Measurements from ENCODE around the gene NLGN1. TPM values are rescaled to one million over a fixed set of nuclear protein-coding genes. Genes with fewer than 3 reads are reported as not detected.

The NLGN1 gene
- total and polyA plus RNA-seq, 2 of the 8 experiments (the other 6 are each of a cell fraction or from before 2014, with no cell fraction given): 7.8 to 14.8 TPM

DNA sequence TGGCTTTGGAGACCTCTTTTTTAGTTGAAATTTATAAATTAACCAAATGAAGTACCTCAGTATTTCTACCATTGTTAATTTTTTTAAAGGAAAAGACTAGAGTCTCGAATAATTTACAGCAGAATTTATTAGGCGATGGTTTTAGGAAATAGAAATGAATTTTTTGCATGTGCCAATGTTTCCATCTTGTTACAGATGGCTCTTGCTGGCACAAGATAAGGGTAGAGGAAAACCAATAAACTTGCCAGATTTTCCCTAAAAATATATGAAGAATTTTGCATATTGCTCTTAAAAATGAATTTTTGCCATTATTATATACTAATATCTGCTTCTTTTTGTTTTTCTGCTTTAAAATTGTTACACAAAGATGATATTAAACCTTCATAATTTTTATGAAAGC is 380.7 kb downstream of the NLGN1 start:
- no peak for FAIRE-seq

More for the DNA sequence above, 380.7 kb downstream of the NLGN1 start:
- Histone ChIP-seq H4K8ac (ENCODE audit: extremely low read depth, insufficient read depth, low read length) (no peak overlapping the region), H3K79me1 (ENCODE audit: low read depth, low read length) (no peaks in the 10 kb centered on the region), H3K56ac (replicated peaks; ENCODE audit: insufficient read length, low read depth, low read length) (no peak overlapping the region), H3K9ac (replicated peaks in 1 of 4; ENCODE audit: extremely low read depth in 1 of 4, low read depth in 3 of 4, low read length in 3 of 4) (no peak overlapping the region), H2BK5ac (ENCODE audit: low read depth, low read length) (no peak overlapping the region), H3K79me2 (ENCODE audit: control insufficient read depth in 1 of 2, insufficient read depth in 2 of 2, low read length in 2 of 2) (no peaks in the 10 kb centered on the region), H3K23ac (ENCODE audit: insufficient read length) (no peak overlapping the region), H4K20me1 (replicated peaks in 1 of 2; ENCODE audit: control insufficient read depth in 1 of 2, insufficient read depth in 2 of 2, low read length in 2 of 2) (no peaks in the 10 kb centered on the region), H3K27me3 (replicated peaks in 1 of 4; ENCODE audit: control insufficient read depth in 3 of 4, extremely low read depth in 1 of 4, insufficient read depth in 3 of 4, low read length in 3 of 4) (no peaks in the 10 kb centered on the region), H3K4me3 (ENCODE audit: extremely low read depth in 1 of 4, insufficient read depth in 2 of 4, low read depth in 3 of 4, low read length in 4 of 4) (no peak overlapping the region), H4K91ac (replicated peaks; ENCODE audit: insufficient read length, low read length) (no peak overlapping the region), H3K36me3 (ENCODE audit: control insufficient read depth in 2 of 4, insufficient read depth in 4 of 4, low read length in 3 of 4) (no peaks in the 10 kb centered on the region), H3K27ac (ENCODE audit: low read depth, low read length) (no peak overlapping the region), H2AK5ac (ENCODE audit: low read depth, low read length) (no peak overlapping the region), H2AFZ (ENCODE audit: low read length) (no peak overlapping the region), H2BK12ac (ENCODE audit: low read depth, low read length) (no peak overlapping the region), H3K23me2 (ENCODE audit: low read depth, low read length) (no peaks in the 10 kb centered on the region), H3K4ac (replicated peaks; ENCODE audit: insufficient read length, low read depth, low read length) (no peak overlapping the region), H2BK15ac (ENCODE audit: low read length) (no peak overlapping the region), H2BK120ac (replicated peaks; ENCODE audit: low read depth, low read length) (no peak overlapping the region), H3K9me3 (ENCODE audit: insufficient read depth in 2 of 2, low read depth in 1 of 2, low read length in 1 of 2) (no peaks in the 10 kb centered on the region), H2BK20ac (ENCODE audit: low read length) (no peak overlapping the region), H4K5ac (ENCODE audit: insufficient read length, low read depth, low read length) (no peak overlapping the region), H3K18ac (ENCODE audit: extremely low read depth, low read length) (no peak overlapping the region), H3K4me2 (ENCODE audit: insufficient read depth in 1 of 2, low read depth in 2 of 2, low read length in 2 of 2) (no peak overlapping the region), H3K14ac (ENCODE audit: insufficient read length) (no peak overlapping the region), H3K4me1 (replicated peaks in 1 of 4; ENCODE audit: control insufficient read depth in 3 of 4, insufficient read depth in 4 of 4, low read length in 3 of 4) (no peaks in the 10 kb centered on the region)
- POLR2A ChIA-PET (ENCODE audit: partially characterized antibody): no interaction called here
- 93% methylated on average over 2 of the region's 2 CpGs; no CpG with 5 or more reads in 1 of the 2 experiments for WGBS, 2 experiments (ENCODE audit: extremely low coverage in 1 of 2, insufficient coverage in 1 of 2, insufficient read length in 1 of 2, insufficient replicate concordance in 2 of 2, low coverage in 1 of 2, low lambda C conversion rate in 2 of 2, missing lambda C conversion rate in 1 of 2)
- DNase-seq (ENCODE audit: low read depth in 1 of 2, low spot score in 2 of 2): no peak
- TF ChIP-seq KDM4A (IDR thresholded peaks at IDR 0.05; ENCODE audit: low read depth, low read length, severe bottlenecking) (no peak), GTF2F1 (IDR thresholded peaks at IDR 0.05; ENCODE audit: borderline replicate concordance, low read depth, low read length) (no peak), POLR2AphosphoS5 (IDR thresholded peaks at IDR 0.05; ENCODE audit: low read depth, low read length) (no peak), RNF2 (IDR thresholded peaks at IDR 0.05; ENCODE audit: borderline replicate concordance, low read depth, low read length, missing control alignments, poor library complexity, severe bottlenecking) (no peak), MAX (IDR thresholded peaks at IDR 0.05) (no peak), SP2 (IDR thresholded peaks at IDR 0.05; ENCODE audit: low read length) (no peak), POU5F1 (IDR thresholded peaks at IDR 0.05; ENCODE audit: low read depth, low read length) (no peak)
- CTCF ChIA-PET (ENCODE audit: partially characterized antibody): no interaction called here
